DND-41 (cell line): ENCODE results near the gene F11.

Source experiments
- CTCF ChIP-seq: IDR thresholded peaks from 2 replicates; pipeline ENCODE4 v1.5.1; 2012; ENCODE audit warnings: borderline replicate concordance, low read length, moderate library complexity, mild to moderate bottlenecking; ENCODE audit not compliant: poor library complexity, severe bottlenecking; ENCODE audit errors: extremely low read depth
- EZH2 ChIP-seq: IDR thresholded peaks from 3 replicates; pipeline ENCODE4 v1.6.1; 2012; ENCODE audit warnings: borderline replicate concordance, low read depth, mild to moderate bottlenecking, moderate library complexity, low read length, inconsistent platforms; ENCODE audit not compliant: severe bottlenecking

GRCh38 chr4:186266729-186267456 is 904 bp downstream of the F11 start:
- TF ChIP-seq CTCF, result no peak
- TF ChIP-seq EZH2, result no peak
